Stromal cell of bone marrow (primary cell): ENCODE measurements around the gene AGMO.

Experiments used
- DNase-seq: peaks from one replicate; pipeline ENCODE4 v3.0.0-alpha.2; 2012; ENCODE audit warnings: low read depth

The AGMO gene

GRCh38 chr7:15561835-15562234 is at the start of gene AGMO:
Gene AGMO (minus strand): TSS chr7:15562015.
- DNase-seq, result peak; percentile 75

- no peak for DNase-seq
Observed at GRCh38 chr7:15610503-15610902, 48.7 kb upstream of the AGMO start.

GRCh38 chr7:15609287-15609686 is 47.5 kb upstream of the AGMO start:
- no peak for DNase-seq

- DNase-seq, result peak; percentile 29
Observed at GRCh38 chr7:15607529-15608210, 45.9 kb upstream of the AGMO start.

GRCh38 chr7:15606561-15606960 is 44.7 kb upstream of the AGMO start:
- no peak for DNase-seq

- DNase-seq, result no peak
Observed at GRCh38 chr7:15604166-15604565, 42.4 kb upstream of the AGMO start.

- DNase-seq, result peak; percentile 69
Observed at GRCh38 chr7:15603124-15603523, 41.3 kb upstream of the AGMO start.

DNA sequence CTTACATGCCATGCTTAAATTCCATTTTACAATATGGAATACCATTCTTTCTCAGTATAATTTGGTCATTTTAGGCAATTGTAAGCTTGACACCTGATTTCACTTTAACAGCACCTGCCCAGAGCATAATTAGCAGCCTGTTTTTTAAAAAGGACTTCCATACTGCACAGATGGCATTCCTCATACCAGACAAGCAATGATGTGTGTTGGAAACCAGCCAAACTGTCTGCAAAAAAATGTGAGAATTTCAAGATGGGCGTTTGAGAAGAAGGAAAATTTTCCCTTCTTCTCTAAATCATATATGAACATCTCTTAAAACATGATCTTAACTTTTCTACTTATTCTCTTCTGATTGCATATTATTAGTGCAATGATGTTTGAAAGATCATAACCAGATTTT is 40.4 kb upstream of the AGMO start:
- DNase-seq, result no peak

GRCh38 chr7:15601175-15601574 is 39.4 kb upstream of the AGMO start:
- DNase-seq, result no peak

DNA sequence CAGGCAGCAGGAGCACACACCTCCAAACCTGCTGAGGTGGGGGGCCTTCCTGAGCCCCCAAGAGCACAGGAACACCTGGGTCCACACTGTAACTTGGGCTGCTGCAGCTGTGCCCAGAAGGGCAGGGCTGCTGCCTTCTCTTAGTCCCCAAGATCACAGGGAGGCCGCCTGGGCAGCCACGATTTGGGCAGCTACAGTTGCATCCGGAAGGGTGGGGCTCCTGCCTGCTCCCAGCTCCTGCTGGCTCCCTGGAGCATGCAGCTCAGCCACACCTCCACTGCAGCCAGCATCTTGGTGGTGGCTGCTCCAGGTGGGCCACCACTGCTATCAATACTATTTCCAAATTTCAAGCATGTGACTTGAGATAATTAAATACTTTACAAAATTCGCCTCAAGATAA is 38.5 kb upstream of the AGMO start:
- no peak for DNase-seq

- DNase-seq, result no peak
Observed at GRCh38 chr7:15594461-15594860, 32.6 kb upstream of the AGMO start.

DNA sequence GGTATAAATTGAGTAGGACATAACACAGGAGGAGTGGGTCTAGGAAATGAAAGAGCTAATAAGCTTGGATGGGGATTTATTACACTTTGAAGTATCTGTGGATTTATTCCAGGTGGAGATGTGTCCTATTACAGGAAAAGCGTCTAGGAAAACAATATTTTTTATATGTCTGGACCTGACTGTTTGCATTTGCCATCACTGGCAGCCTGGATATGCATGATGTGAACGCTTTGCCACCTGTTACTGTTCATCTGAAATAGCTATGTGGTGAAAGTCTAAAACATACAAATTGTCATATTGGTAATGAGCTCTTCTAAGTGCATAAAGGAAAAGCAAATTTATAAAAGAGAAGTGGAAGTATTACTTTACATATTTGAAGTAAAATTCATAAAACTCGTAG is 31.6 kb upstream of the AGMO start:
- DNase-seq, result no peak

DNA sequence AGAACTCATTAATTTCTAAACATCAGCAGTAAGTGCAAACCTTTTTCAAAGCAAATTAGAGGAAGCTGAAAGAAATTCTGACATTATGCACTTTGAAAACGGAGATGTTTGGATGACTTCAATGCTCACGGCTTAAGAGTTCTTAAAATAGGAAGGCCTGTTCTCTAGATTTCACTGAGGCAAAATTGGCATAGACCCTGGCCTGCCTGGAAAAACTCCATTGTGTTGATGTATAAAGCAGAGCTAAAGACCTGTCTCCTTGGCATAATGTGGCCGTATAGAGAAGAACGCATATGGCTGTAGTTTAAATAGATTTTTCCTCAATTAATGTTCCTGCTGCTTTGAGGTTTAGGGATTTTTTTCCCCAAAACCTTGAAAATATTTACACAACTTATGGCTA is 24.5 kb upstream of the AGMO start:
- DNase-seq, result no peak

- DNase-seq, result no peak
Observed at GRCh38 chr7:15584575-15584974, 22.8 kb upstream of the AGMO start.

DNA sequence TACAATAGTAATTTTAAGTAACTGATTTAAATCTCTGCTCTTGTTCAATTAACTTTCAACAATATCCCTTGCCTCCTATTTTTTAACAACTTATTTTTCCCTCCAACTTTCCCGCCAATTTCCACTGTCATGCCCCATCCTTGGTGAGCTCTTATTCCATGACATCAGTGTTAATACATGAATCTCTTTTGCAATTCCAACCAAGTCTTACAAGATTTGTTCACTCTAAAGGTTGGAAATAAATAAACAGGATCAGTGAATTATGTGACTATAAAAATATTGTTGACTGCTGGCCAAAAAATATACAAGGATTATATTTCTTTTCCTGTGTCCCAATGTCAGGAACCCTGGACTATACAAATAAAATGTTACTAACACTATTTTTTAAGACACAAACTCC is 21.0 kb upstream of the AGMO start:
- no peak for DNase-seq

GRCh38 chr7:15581352-15581951 is 19.6 kb upstream of the AGMO start:
- no peak for DNase-seq

DNA sequence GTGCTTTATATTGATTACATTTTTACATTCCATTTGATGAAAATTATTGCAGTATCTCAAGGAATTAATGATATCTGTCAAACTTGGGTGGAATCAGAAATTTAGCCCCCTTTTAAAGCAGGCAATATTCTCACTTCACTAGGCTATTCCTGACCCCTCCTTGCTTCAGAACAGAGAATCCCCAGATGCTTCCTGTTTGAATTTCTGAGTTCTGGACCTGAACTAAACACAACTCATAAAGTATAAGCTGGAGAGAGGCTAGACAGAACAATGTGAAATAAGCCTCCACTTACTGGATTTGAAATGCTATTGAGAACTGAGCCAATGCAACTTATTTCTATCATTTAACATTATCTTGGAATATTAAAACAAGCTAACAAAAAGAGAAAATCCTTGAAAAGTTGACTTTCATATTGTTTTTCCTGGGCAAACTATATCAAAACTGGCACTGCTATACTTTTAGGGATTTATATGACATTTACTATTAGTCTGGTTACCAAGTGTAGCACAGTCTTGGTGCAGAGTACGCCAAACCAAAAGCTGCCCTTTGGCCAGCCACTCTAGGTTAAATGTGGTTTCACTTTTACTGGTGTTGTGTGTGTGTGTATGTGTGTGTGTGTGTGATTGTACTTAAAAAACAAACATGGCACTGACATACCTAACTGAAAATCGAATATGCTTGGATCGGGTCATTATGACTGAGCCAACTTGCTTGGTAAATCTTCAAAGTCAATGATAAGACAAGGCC is 19.0 kb upstream of the AGMO start:
- no peak for DNase-seq

DNA sequence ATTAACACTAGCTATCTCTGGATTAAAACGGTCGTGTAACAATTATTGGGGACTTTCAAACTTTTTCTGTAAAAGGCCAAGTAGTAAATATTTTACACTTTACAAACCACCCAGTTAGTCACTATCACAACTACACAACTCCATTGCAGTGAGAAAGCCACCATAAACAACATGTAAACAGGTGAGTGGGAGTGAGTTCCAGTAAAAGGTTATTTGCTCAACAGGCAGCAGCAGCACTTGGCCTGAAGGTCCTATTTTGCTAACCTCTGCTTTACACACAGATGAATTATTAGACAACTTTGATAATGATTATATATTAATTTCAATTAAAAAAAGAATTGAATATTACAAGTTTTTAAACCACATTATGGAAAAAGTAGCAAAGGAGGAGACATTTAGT is 15.8 kb upstream of the AGMO start:
- DNase-seq, result no peak

DNA sequence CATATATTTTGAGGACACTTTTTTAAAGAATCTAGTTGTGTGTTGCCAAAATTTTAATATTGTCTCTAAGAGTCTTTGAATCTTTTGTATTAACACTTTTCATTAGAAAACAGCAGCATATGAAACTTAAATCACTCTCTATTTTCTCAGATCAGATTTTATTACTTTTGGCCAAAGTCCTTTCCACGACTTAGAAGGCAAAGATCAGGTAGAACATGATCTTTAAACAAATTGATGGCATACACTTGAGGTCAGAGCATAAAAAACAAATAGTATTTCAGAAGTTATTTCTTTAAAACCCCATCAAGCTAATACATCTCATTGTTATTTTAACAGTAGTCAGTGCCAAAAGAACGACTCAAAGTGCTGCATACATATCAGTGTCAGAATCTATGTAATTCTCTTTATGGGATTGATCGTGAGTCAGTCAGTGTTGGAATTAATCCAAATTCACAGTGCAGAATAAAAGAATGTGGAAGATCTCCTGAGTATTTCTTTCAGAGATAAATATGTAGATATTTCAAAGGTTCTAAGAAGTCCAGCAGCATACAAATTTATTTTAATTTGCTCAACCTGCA is 9.6 kb upstream of the AGMO start:
- no peak for DNase-seq

- DNase-seq, result no peak
Observed at GRCh38 chr7:15567652-15568051, 5.8 kb upstream of the AGMO start.

DNA sequence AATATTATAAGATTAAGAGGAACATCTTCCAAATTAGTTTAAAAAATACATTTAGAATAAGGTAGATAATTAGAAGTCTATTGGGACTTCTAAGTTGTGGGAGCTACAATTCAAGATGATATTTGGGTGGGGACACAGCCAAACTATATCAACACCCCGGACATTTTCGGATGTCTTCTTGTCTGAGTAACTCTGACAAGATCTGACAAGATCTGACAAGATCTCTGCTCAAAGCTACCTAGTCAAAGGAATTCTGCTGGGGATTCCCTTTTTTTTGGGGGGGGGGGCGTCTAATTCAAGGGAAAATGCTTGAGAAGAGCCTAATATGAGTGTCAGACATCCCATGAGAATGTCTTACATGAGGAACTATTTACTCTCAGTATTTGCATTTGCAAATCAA is 5.2 kb upstream of the AGMO start:
- DNase-seq, result no peak

DNA sequence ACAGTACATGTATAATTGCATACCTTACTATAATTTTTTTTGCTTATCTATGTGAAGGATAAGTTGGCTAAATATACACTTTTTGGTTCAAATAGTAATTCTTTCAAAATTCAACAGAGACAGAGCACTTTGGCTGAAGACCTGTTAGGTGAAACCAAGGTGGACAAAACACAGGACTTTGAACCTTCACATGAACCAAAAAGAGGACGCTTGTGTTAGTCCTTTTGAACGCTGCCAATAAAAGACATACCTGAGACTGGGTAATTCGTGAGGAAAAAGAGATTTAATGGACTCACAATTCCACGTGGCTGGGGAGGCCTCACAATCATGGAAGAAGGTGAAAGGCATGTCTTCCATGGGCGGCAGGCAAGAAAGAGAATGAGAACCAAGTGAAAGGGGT is 4.7 kb upstream of the AGMO start:
- DNase-seq, result no peak

DNA sequence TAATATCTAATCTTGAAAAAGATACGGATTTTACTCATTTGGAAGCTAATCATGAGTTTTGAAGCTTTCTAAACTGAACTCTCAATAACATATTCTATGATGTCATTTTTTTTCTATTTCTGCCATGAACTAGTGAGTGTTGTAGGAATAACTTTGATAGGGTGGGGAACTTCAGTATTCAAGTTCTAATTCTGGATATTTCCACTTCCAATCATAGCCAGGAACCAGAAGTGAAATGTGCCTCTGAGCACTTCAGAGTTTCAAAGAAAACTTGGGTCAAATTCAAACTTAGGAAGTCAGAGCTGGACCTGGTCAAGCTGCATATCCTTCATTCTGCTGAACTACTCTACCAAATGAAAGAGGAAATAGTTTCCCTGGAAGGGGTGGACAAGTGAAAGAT is 847 bp downstream of the AGMO start:
- no peak for DNase-seq
